NCI-H1048 (cell line): ENCODE results near the gene LRRC8A.
"Not testable (repeated sequence)": the region's sequence is repeated elsewhere in the genome, so short reads cannot be mapped to it uniquely, and the experiment has no call there.

Experiments
- DNase-seq: peaks from one replicate; lab custom pipeline; 2025; lab: John Stamatoyannopoulos, UW

The LRRC8A gene

GRCh38 chr9:128881884-128882676 is at the start of gene LRRC8A, which contains the start of gene KYAT1:
LRRC8A (plus strand) TSS chr9:128882133; CDS start chr9:128907165, 25,032 bp downstream.
KYAT1 (minus strand) TSS chr9:128881950; CDS start chr9:128845405, 36,545 bp downstream.
- peak; percentile 95 for DNase-seq

GRCh38 chr9:128833696-128834095 is 48.2 kb upstream of the LRRC8A start:
- no peak for DNase-seq

- no peak for DNase-seq
These were observed 46.4 kb upstream of the LRRC8A start for GRCh38 chr9:128835246-128836210.

GRCh38 chr9:128836509-128837145 is 45.3 kb upstream of the LRRC8A start:
- DNase-seq = no peak

- DNase-seq = no peak
These were observed 43.6 kb upstream of the LRRC8A start for GRCh38 chr9:128838338-128838737.

GRCh38 chr9:128840524-128840923 is 41.4 kb upstream of the LRRC8A start:
- DNase-seq = no peak

GRCh38 chr9:128841694-128842492 is 40.0 kb upstream of the LRRC8A start:
- DNase-seq = no peak

GRCh38 chr9:128843171-128843570 is 38.8 kb upstream of the LRRC8A start:
- not testable (repeated sequence) for DNase-seq

GRCh38 chr9:128845186-128845931 is 36.6 kb upstream of the LRRC8A start:
- no peak for DNase-seq

GRCh38 chr9:128846680-128847030 is 35.3 kb upstream of the LRRC8A start:
- DNase-seq = no peak

GRCh38 chr9:128847803-128848202 is 34.1 kb upstream of the LRRC8A start:
- no peak for DNase-seq

- not testable (repeated sequence) for DNase-seq
These were observed 30.9 kb upstream of the LRRC8A start for GRCh38 chr9:128851024-128851423.

- not testable (repeated sequence) for DNase-seq
These were observed 29.9 kb upstream of the LRRC8A start for GRCh38 chr9:128851779-128852600.

- DNase-seq = not testable (repeated sequence)
These were observed 29.3 kb upstream of the LRRC8A start for GRCh38 chr9:128852646-128853045.

- DNase-seq = not testable (repeated sequence)
These were observed 27.5 kb upstream of the LRRC8A start for GRCh38 chr9:128854454-128854853.

- not testable (repeated sequence) for DNase-seq
These were observed 23.5 kb upstream of the LRRC8A start for GRCh38 chr9:128858476-128858875.

- no peak for DNase-seq
These were observed 21.0 kb upstream of the LRRC8A start for GRCh38 chr9:128860937-128861336.

- no peak for DNase-seq
These were observed 20.4 kb upstream of the LRRC8A start for GRCh38 chr9:128861501-128861900.

- DNase-seq = no peak
These were observed 19.5 kb upstream of the LRRC8A start for GRCh38 chr9:128862401-128862851.

GRCh38 chr9:128863647-128864046 is 18.3 kb upstream of the LRRC8A start:
- DNase-seq = peak; percentile 11
